ENCODE measurements around the gene GLYATL2.

- TF ChIP-seq CTCF (IDR thresholded peaks at IDR 0.05; ENCODE audit: low read depth, low read length, missing input control) (no peak), EGR1 (IDR thresholded peaks at IDR 0.05; ENCODE audit: low read depth in 2 of 2) (no peak)
Observed at GRCh38 chr11:58830673-58831301, 13.7 kb downstream of the GLYATL2 start.

Measured in liver (tissue), 3 donors.